Fibroblast of lung (primary cell): Measurements from ENCODE around the gene GDPD4. TPM values are rescaled to one million over a fixed set of nuclear protein-coding genes. Genes with fewer than 3 reads are reported as not detected.

ENCODE experiments used
- DNase-seq, 2 donors: peaks; one replicate each; pipeline versions ENCODE4 v3.0.0 to v3.0.0-alpha.2; 2010; ENCODE audit warnings: low read depth in 2 of 2
- H2AFZ ChIP-seq: 2 replicates; pipeline ENCODE4 v1.5.1; 2012; ENCODE audit warnings: low read length, control low read depth, inconsistent platforms
- H3K27ac ChIP-seq: 2 replicates; pipeline ENCODE4 v1.5.1; 2011; ENCODE audit warnings: low read length, control low read depth; ENCODE audit not compliant: insufficient read depth
- H3K27me3 ChIP-seq: 2 replicates; pipeline ENCODE4 v1.5.1; 2011; ENCODE audit warnings: mild to moderate bottlenecking, low read length; ENCODE audit not compliant: control insufficient read depth, insufficient read depth
- H3K36me3 ChIP-seq: 2 replicates; pipeline ENCODE4 v1.5.1; 2011; ENCODE audit warnings: low read length; ENCODE audit not compliant: control insufficient read depth, insufficient read depth
- H3K4me1 ChIP-seq: 2 replicates; pipeline ENCODE4 v1.5.1; 2011; ENCODE audit warnings: low read length; ENCODE audit not compliant: control insufficient read depth, insufficient read depth; ENCODE audit errors: extremely low read depth
- H3K4me2 ChIP-seq: 2 replicates; pipeline ENCODE4 v1.5.1; 2011; ENCODE audit warnings: low read length, control low read depth; ENCODE audit not compliant: insufficient read depth; ENCODE audit errors: extremely low read depth
- H3K4me3 ChIP-seq, 4 experiments: fragments of 200-600 bp in 1 of 4; sonication (generic) in 1 of 4; replicated peaks in 1 of 4; 2 replicates each; pipeline ENCODE4 v1.5.1; 2011 to 2016; ENCODE audit warnings: low read length in 4 of 4, low read depth in 3 of 4, mild to moderate bottlenecking in 3 of 4, control low read depth in 2 of 4, inconsistent platforms in 1 of 4, mixed read lengths in 1 of 4; ENCODE audit not compliant: insufficient read depth in 1 of 4; ENCODE audit errors: control extremely low read depth in 1 of 4
- H3K79me2 ChIP-seq: 2 replicates; pipeline ENCODE4 v1.5.1; 2012; ENCODE audit warnings: mild to moderate bottlenecking, low read length, inconsistent platforms; ENCODE audit not compliant: control insufficient read depth, insufficient read depth
- H3K9ac ChIP-seq: 2 replicates; pipeline ENCODE4 v1.5.1; 2011; ENCODE audit warnings: mild to moderate bottlenecking, low read length, control low read depth; ENCODE audit not compliant: insufficient read depth
- H3K9me3 ChIP-seq: 2 replicates; pipeline ENCODE4 v1.5.1; 2012; ENCODE audit warnings: low read depth, low read length; ENCODE audit not compliant: control insufficient read depth, insufficient read depth
- H4K20me1 ChIP-seq: 2 replicates; pipeline ENCODE4 v1.5.1; 2011; ENCODE audit warnings: low read length; ENCODE audit not compliant: control insufficient read depth, insufficient read depth; ENCODE audit errors: extremely low read depth
- EZH2 ChIP-seq: IDR thresholded peaks from 2 replicates; pipeline ENCODE4 v1.5.1; 2012; ENCODE audit warnings: low read length, control low read depth, mild to moderate bottlenecking; ENCODE audit errors: missing control alignments
- polyA plus RNA-seq, 2 donors: library from polyadenylated mRNA; depleted of rRNA in 1 of 2; stranded (reverse) in 1 of 2; unstranded in 1 of 2; fragments of >200 nt; gene quantifications; 2 replicates each; pipeline ENCODE4 v1.2.1, GENCODE V29; 2011 to 2012; ENCODE audit warnings: missing spikeins in 1 of 2
- total RNA-seq: library from RNA; depleted of rRNA; stranded (reverse); fragments of >200 nt; gene quantifications from 2 replicates; pipeline ENCODE4 v1.2.1, GENCODE V29; 2014
- TF ChIP-seq, protein P1 (sequence below), 2 donors: IDR thresholded peaks in 1 of 2; conservative IDR thresholded peaks in 1 of 2; 1 replicate in 1 of 2; 2 replicates in 1 of 2; pipeline ENCODE4 v1.5.1; 2011 to 2012; ENCODE audit warnings: low read length in 2 of 2, control low read depth in 1 of 2, inconsistent platforms in 1 of 2, low read depth in 1 of 2, mild to moderate bottlenecking in 1 of 2

Gene GDPD4
- total and polyA plus RNA-seq, 2 donors (not counting 1 experiment from before 2014, with no cell fraction given), result not detected

DNA sequence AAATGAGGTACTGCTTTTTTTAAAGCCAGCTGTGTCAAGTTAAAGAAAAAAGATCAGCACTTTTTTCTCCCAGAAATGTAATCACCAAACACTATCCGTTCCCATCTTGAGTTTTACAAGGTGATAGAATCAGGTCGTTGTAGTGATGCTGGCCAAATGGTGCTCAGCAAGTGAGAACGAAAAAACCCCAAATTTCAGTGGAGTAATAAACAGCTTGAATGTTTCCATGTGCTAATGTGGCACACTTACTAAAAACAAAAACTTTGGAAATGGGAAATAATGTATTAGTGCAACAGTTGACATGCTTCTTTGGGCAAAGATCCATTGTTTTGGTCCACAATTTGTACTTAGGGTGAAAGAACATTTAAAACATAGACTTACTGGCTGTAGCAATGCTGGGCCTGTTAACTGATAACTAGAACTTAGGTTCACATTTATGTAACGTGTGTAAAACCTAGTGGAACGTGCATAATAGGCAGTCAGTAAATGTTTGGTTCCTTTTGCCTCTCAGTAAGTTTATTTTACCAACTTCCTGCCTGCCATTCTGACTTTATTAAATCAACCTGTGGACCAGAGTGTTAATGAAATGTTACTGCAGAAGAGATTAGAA is 15.4 kb upstream of the GDPD4 start:
- H2AFZ ChIP-seq, result no peak overlapping the region
- no peaks in the 10 kb centered on the region for H3K27me3 ChIP-seq
- H3K27ac ChIP-seq, result no peak overlapping the region
- TF ChIP-seq, protein P1, sequence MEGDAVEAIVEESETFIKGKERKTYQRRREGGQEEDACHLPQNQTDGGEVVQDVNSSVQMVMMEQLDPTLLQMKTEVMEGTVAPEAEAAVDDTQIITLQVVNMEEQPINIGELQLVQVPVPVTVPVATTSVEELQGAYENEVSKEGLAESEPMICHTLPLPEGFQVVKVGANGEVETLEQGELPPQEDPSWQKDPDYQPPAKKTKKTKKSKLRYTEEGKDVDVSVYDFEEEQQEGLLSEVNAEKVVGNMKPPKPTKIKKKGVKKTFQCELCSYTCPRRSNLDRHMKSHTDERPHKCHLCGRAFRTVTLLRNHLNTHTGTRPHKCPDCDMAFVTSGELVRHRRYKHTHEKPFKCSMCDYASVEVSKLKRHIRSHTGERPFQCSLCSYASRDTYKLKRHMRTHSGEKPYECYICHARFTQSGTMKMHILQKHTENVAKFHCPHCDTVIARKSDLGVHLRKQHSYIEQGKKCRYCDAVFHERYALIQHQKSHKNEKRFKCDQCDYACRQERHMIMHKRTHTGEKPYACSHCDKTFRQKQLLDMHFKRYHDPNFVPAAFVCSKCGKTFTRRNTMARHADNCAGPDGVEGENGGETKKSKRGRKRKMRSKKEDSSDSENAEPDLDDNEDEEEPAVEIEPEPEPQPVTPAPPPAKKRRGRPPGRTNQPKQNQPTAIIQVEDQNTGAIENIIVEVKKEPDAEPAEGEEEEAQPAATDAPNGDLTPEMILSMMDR (conservative IDR thresholded peaks at IDR 0.05 in 1 of 2, IDR thresholded peaks at IDR 0.05 in 1 of 2; ENCODE audit: low read depth in 1 of 2, low read length in 2 of 2), result no peak
- H3K79me2 ChIP-seq, result no peaks in the 10 kb centered on the region
- no peaks in the 10 kb centered on the region for H3K9me3 ChIP-seq
- peak in 1 of 2 donors; percentile 16 for DNase-seq
- no peaks in the 10 kb centered on the region for H3K36me3 ChIP-seq
- H3K4me3 ChIP-seq, result no peak overlapping the region
- no peaks in the 10 kb centered on the region for H4K20me1 ChIP-seq
- H3K4me2 ChIP-seq, result no peak overlapping the region
- H3K9ac ChIP-seq, result no peak overlapping the region
- H3K4me1 ChIP-seq, result no peaks in the 10 kb centered on the region

DNA sequence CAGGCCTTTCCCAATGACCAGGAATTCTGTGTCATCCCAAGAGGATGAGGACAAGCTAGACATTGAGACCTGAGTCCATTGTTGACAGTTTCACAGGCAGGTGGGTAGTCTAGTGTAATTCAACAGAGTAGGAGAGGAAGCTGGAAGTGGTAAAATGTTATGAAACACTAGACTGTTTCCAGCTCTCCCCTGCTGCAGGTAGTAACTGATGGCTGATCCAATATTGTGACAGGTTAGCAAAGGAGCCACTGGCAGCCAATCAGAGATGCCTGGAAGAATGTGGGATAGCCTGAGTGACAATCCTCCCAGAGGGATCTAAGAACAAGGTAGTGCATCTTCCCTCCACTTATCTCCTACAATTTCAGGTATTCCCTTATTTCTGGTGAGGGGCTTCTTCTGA is 10.6 kb upstream of the GDPD4 start:
- Histone ChIP-seq H3K27ac (no peak overlapping the region), H2AFZ (no peak overlapping the region), H3K9me3 (no peaks in the 10 kb centered on the region)

DNA sequence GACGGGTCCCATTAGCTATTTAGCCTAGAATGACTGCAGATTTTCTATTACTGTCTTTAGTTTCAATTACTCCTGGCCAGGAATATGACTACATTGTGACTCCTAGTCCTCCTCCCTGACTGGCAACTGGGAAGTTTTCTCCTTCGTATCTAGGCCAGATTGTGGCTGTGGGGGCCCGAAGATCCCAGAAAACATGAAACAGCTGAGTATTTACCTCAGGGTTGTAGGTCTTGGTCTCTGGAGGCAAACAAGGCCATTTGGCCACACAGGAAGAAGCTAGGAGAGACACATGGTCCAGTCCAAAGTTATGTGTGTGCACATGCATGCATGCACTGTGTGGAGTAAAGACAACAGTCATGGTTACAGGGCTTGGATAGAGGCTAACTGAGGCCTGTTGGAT is 10.2 kb upstream of the GDPD4 start:
- no peak for DNase-seq
- H3K4me1 ChIP-seq, result no peaks in the 10 kb centered on the region
- H3K27me3 ChIP-seq, result no peaks in the 10 kb centered on the region
- H3K9me3 ChIP-seq, result no peaks in the 10 kb centered on the region
- H3K4me2 ChIP-seq, result no peak overlapping the region
- TF ChIP-seq, protein P1 (conservative IDR thresholded peaks at IDR 0.05 in 1 of 2, IDR thresholded peaks at IDR 0.05 in 1 of 2; ENCODE audit: low read depth in 1 of 2, low read length in 2 of 2), result no peak
- no peak overlapping the region for H2AFZ ChIP-seq
- no peaks in the 10 kb centered on the region for H3K79me2 ChIP-seq
- no peaks in the 10 kb centered on the region for H3K36me3 ChIP-seq
- no peak overlapping the region for H3K4me3 ChIP-seq
- H4K20me1 ChIP-seq, result no peaks in the 10 kb centered on the region
- H3K9ac ChIP-seq, result no peak overlapping the region
- H3K27ac ChIP-seq, result no peak overlapping the region

More for the DNA sequence above, 10.6 kb upstream of the GDPD4 start:
- Histone ChIP-seq H3K79me2 (no peaks in the 10 kb centered on the region), H3K36me3 (no peaks in the 10 kb centered on the region), H3K27me3 (no peaks in the 10 kb centered on the region), H4K20me1 (no peaks in the 10 kb centered on the region), H3K4me1 (no peaks in the 10 kb centered on the region), H3K4me2 (no peak overlapping the region), H3K4me3 (no peak overlapping the region), H3K9ac (no peak overlapping the region)
- no peak for TF ChIP-seq EZH2
- TF ChIP-seq, protein P1 (conservative IDR thresholded peaks at IDR 0.05 in 1 of 2, IDR thresholded peaks at IDR 0.05 in 1 of 2; ENCODE audit: low read depth in 1 of 2, low read length in 2 of 2), result no peak
- DNase-seq, result no peak
